CD1c-positive myeloid dendritic cell (primary cell): Measurements from ENCODE around the gene HIGD1A.
A peak's percentile ranks its signal among the peaks of the same experiment; 100 is the strongest.

ENCODE experiments used
- DNase-seq: peaks from one replicate; pipeline ENCODE4 v3.0.0-alpha.2; 2016; ENCODE audit errors: extremely low spot score

The HIGD1A gene

GRCh38 chr3:42800251-42800650 is 4.0 kb downstream of the HIGD1A start:
- no peak for DNase-seq

- no peak for DNase-seq
Measured at GRCh38 chr3:42799376-42799775, 4.9 kb downstream of the HIGD1A start.

GRCh38 chr3:42796332-42796885 is 7.9 kb downstream of the HIGD1A start:
- DNase-seq: no peak

- no peak for DNase-seq
Measured at GRCh38 chr3:42795621-42796181, 8.6 kb downstream of the HIGD1A start.

- no peak for DNase-seq
Measured at GRCh38 chr3:42790714-42791229, 13.5 kb downstream of the HIGD1A start.

GRCh38 chr3:42786631-42787030 is 17.7 kb downstream of the HIGD1A start:
- DNase-seq: no peak

- DNase-seq: no peak
Measured at GRCh38 chr3:42786212-42786611, 18.1 kb downstream of the HIGD1A start.

GRCh38 chr3:42780892-42781700 is 23.2 kb downstream of the HIGD1A start:
- peak; percentile 79 for DNase-seq

GRCh38 chr3:42780398-42780797 is 23.9 kb downstream of the HIGD1A start:
- no peak for DNase-seq

GRCh38 chr3:42778644-42779043 is 25.6 kb downstream of the HIGD1A start:
- no peak for DNase-seq

- DNase-seq: no peak
Measured at GRCh38 chr3:42773409-42773751, 30.9 kb downstream of the HIGD1A start.

GRCh38 chr3:42772670-42773408 is 31.5 kb downstream of the HIGD1A start, which contains the start of gene CCDC13:
Gene CCDC13, minus strand, starts transcription at chr3:42773253. Its CDS starts 14,908 bp downstream, at chr3:42758345.
- DNase-seq: peak; percentile 98

- no peak for DNase-seq
Measured at GRCh38 chr3:42771271-42771670, 33.0 kb downstream of the HIGD1A start.

GRCh38 chr3:42769477-42770131 is 34.7 kb downstream of the HIGD1A start:
- no peak for DNase-seq

GRCh38 chr3:42764561-42765295 is 39.6 kb downstream of the HIGD1A start:
- peak; percentile 58 for DNase-seq

GRCh38 chr3:42764115-42764514 is 40.2 kb downstream of the HIGD1A start:
- no peak for DNase-seq

- no peak for DNase-seq
Measured at GRCh38 chr3:42763021-42763420, 41.3 kb downstream of the HIGD1A start.

- peak; percentile 87 for DNase-seq
Measured at GRCh38 chr3:42762046-42762724, 42.1 kb downstream of the HIGD1A start.

- DNase-seq: no peak
Measured at GRCh38 chr3:42758126-42758525, 46.2 kb downstream of the HIGD1A start.

- DNase-seq: no peak
Measured at GRCh38 chr3:42756681-42757213, 47.5 kb downstream of the HIGD1A start.
